ENCODE results near the gene MRPS12. TPM values are rescaled to one million over a fixed set of nuclear protein-coding genes. Genes with fewer than 3 reads are reported as not detected.
"Not testable (repeated sequence)": the region's sequence is repeated elsewhere in the genome, so short reads cannot be mapped to it uniquely, and the experiment has no call there.

Gene MRPS12
- polyA plus RNA-seq, 1 donor = 20.2 TPM

- not testable (repeated sequence) for DNase-seq
These were observed 10.7 kb downstream of the MRPS12 start for GRCh38 chr19:38941466-38941865.

GRCh38 chr19:38941979-38942378 is 11.2 kb downstream of the MRPS12 start:
- DNase-seq = no peak

- no peak for DNase-seq
These were observed 11.9 kb downstream of the MRPS12 start for GRCh38 chr19:38942471-38943181.

GRCh38 chr19:38944981-38945506 is 14.3 kb downstream of the MRPS12 start:
- DNase-seq = no peak

DNA sequence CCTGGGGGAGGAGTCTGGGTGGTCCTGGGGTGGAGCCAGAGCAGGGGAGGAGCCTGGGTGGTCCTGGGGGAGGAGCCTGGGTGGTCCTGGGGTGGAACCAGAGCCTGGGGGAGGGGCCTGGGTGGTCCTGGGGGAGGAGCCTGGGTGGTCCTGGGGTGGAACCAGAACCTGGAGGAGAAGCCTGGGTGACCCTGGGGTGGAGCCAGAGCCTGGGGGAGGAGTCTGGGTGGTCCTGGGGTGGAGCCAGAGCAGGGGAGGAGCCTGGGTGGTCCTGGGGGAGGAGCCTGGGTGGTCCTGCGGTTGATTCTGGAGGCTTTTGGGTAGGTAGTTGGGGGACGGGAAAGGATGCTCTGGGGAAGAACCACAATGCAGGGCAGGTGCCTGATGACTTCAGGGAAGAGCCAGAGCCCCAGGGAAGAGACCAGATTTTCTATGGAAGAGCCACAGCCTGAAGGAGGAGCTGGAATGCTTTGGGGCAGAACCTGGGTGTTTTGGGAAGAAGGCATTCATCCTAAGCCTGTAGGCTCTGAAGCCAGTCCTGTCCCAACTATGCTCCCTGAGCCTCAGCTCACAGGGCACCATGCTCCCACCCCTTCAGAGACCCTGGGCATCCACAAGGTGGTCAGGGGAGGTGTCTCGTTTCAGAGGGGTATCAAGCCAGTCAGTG is 15.0 kb downstream of the MRPS12 start:
- DNase-seq = no peak

DNA sequence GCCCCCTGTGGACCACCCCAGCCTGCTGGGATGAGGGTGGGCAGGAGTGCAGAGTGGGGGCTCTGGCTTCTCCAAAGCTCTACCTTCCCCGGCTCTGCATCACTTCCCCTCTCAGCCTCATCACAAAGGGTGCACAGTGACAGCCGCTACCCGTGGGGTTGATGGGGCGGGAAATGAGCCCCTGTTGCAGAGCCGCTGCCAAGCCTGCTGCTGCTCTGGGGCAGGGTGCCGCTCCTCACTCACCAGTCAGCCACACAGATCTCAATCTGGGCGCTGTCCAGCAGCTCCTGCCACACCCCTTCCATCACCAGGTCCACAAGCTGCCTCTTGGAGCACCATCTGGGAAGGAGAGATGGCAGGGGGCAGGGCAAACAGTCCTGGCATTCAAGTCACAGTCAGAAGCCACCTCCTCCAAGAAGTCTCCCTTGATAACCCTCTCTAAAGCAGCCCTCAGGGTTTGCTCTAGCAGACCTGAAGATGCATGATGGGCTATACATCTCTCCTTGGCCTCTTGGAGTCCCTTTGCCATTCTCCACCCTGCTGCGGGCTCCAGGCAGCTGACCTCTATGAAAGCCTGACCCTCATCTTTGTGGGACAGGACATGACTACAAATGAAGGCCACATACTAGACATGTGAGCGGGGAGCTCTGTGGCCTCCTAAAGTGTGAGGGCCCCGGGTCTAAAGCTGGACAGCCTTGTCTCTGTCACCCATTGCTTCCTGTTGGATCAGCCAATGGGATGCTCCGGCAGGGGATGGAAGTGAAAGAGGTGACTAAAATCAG is 15.7 kb downstream of the MRPS12 start:
- DNase-seq = no peak

GRCh38 chr19:38949580-38950367 is 19.0 kb downstream of the MRPS12 start:
- DNase-seq = peak; percentile 79

- no peak for DNase-seq
These were observed 20.4 kb downstream of the MRPS12 start for GRCh38 chr19:38951187-38951586.

GRCh38 chr19:38952395-38953165 is 21.8 kb downstream of the MRPS12 start:
- no peak for DNase-seq

DNA sequence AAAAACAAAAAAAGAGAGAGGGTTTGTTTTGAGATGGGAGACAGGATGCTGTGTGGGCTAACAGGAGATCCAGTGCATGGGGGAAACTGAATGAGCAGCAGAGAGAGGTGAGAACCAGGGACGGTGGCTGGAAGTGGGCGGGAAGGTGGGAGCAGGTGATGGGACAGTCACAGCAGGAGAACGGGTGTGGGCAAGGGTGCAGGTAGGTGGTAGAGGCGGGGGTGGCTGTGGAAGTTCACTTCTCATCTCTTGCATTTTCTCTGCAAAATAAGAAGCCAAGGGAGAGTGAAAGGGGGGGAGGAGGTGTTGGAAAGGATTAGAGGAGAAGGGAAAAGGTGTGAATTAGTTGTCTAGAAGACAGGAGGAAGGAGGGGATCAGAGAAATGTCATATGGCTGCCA is 22.9 kb downstream of the MRPS12 start:
- DNase-seq = no peak

DNA sequence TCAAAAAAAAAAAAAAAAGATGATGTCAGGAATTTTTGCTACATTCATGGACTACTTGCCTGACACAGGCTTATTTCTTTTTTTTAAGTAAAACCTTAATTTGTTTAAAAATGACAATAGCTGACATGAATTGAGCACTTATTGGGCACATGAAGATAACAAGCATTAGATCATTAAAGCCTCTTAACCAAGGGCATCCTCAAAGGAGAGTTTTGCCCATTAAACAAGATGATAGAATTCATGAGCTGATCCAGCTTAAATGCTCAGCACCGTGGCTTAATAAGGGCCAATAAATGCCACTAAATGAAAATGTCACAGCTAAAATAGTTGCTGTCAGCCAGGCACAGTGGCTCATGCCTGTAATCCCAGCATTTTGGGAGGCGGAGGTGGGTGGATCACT is 25.5 kb downstream of the MRPS12 start:
- no peak for DNase-seq

DNA sequence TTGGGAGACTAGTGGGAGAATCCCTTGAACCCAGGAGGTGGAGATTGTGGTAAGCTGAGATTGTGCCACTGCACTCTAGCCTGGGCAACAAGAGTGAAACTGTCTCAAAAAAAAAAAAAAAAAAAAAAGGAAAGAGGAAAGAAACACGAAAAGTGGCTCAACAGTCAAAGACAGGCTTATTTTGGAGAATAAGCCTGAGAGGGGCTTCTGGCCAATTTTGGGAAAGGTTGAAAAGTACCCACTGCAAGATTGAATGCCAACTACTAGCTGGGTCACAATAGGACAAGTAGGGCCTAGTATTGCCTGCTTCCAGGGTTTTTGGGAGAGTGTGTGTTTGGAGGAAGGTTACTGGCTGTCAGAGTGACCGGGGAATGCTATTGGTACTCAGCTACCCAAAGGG is 27.6 kb downstream of the MRPS12 start:
- no peak for DNase-seq

DNA sequence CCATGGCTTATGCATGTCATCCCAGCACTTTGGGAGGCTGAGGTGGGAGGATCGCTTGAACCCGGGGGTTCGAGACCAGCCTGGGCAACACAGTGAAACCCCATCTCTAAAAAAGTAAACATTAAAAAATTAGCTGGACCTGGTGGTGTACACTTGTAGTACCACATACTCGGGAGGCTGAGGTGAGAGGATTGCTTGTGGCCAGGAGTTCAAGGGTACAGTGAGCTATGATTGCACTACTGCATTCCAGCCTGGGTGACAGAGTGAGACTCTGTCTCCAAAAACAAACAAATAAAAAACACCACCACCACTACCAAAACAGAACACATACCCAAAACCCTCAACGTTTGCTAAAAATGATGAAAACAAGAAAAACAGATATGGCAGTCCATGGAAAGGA is 28.9 kb downstream of the MRPS12 start:
- DNase-seq = no peak

DNA sequence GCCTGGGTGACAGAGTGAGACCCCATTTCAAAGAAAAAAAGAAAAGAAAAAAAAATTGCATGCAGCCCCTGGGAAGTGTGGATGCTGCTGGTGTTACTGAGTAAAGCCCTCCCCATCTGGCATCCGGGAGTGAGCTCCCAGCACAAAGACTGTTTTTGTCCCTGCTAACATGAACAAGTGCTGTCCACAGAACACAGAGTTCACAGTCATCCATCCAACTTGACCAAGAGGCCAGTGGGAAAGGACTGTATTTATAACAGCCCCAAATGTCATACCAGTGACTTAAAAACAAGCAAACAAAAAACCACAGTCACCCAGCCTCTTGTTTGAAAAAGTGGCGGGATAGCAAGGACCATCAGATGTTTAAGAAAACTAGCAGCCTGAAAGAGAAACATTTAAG is 34.0 kb downstream of the MRPS12 start:
- no peak for DNase-seq

GRCh38 chr19:38966149-38966548 is 35.4 kb downstream of the MRPS12 start:
- not testable (repeated sequence) for DNase-seq

GRCh38 chr19:38970664-38971532 is 40.2 kb downstream of the MRPS12 start:
- DNase-seq = no peak

DNA sequence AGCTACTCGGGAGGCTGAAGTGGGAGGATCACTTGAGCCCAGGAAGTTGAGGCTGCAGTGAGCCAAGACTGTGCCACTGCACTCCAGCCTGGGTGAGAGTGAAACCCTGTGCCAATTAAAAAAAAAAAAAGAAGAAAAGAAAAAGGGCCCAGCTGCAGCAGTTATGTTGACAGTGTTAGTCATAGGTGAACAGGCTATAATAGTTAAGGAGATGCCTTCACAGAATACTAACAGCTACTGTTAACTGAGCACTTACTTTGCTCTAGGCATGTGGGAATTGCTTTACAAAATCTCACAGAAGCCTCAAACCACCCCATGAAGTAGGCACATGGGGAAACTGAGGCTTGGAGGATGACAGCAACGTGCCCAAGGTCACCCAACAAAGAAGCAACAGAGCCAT is 40.9 kb downstream of the MRPS12 start:
- DNase-seq = no peak

GRCh38 chr19:38974624-38975213 is 44.0 kb downstream of the MRPS12 start:
- DNase-seq = peak; percentile 36

DNA sequence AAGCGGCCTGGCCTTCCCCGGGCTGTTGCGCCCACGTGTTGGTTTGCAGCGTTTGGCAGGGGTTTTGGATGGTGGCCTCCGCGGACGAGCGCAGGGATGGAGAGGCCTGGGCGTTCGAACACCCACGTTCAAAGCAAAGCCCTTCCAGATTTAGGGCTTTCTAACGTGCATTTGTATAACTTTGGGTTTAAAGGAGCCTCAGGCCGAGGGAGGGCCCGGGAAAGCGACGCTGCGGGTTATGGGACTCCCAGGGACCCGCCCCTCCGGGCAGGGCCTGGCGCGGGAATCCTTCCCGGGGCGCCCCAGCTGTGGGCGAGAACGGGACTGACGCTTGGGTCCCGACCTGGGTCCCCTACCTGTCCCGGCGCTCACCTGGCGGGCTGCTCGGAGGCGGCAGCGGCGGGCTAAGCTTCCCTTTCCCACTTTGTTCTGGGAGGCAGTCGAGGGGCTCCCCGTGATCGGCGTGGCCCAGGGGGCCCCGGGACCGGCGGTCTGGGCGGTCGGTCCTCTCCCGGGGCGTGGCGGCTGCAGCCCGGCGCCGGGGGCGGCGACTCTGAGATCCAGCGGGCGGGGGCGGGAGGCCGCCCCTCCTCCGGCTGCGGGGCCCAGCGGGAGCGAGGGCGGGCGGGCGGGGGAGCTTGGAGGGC is 44.6 kb downstream of the MRPS12 start, which contains the start of gene FBXO17:
TSS of gene FBXO17 (minus strand) at position 529 of the 647 bp plus-strand sequence. CDS start 25,423 bp downstream, outside the sequence.
- peak; percentile 80 for DNase-seq

All from hindlimb muscle (tissue), 1 donor.